Measurements from ENCODE around the gene MARCHF6.
"Not testable (repeated sequence)": the region's sequence is repeated elsewhere in the genome, so short reads cannot be mapped to it uniquely, and the experiment has no call there.

MARCHF6 gene

DNA sequence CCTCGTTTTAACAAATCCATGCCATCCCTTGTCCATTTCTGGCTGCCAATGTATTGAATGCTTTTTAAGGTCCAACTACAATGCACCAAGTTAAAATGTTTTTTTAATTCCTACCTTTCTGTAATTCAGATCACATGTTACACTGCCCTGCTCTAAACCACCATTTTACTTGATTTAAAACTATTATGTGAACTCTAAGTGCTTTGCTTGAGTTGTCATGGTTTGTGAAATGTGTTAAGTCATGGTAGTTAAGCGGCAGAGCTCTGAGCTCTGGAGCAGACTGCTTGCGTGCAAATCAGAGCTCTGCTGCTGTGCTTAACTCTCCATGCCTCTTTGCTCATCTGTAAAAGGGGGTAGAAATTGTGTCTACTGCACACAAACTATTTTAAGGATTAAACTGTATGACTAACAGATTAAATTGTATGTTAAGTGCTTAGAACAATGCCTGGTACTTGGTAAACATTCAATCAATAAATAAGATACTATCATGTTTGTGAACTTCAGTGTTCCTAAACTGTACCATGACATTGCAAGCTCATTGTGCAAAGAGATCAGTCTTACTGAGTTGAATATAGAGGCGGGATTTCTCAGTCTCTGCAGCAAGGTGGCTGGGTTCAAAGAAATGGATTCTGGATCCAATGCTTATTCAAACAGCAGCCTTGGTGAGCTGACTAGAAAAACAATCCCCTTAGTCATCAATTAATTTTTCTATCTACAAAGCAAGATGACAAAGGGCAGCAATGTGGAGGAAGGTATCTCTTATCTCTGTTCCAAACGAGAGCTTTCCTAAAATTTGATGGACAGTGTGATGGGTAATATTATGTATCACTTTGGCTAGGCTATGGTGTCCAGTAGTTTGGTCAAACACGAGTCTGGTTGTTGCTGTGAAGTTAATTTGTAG lies 29.7 kb upstream of the MARCHF6 start:
- no peak for DNase-seq (ENCODE audit: low read depth in 3 of 3, low spot score in 1 of 3)

DNA sequence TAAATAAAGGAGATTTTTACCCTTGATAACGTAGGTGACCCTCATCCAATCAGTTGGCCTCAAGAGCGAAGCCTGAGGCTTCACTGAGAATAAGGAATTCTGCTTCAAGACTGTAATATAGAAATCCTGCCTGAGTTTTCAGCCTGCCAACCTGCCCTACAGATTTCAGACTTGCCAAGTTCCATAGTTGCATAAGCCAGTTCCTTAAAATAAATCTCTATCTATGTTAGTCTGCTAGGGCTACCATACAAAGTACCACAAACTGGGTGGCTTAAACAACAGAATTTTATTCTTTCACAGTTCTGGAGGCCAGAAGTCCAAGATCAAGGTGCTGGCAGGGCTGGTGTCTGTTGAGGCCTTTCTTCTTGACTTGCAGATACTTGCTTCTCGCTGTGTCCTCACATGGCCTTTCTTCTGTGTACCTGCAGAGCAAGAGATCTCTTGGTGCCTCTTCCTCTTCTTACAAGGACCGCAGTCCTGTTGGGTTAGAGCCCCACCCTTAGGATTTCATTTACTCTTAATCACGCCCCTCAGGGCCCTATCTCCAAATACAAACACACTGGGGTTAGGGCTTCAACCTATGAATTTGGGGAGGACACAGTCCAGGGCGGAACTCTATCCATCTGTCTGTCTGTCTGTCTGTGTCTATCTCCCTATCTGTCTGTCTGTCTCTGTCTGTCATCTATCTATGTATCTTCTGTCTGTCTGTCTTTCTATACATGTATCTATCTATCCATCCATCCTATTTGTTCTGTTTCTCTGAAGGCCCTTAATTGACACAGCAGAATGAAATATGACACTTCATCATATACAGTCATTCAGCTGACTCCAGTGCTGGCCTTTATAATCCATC lies 28.8 kb upstream of the MARCHF6 start:
- no peak for DNase-seq (ENCODE audit: low read depth in 3 of 3, low spot score in 1 of 3)

DNA sequence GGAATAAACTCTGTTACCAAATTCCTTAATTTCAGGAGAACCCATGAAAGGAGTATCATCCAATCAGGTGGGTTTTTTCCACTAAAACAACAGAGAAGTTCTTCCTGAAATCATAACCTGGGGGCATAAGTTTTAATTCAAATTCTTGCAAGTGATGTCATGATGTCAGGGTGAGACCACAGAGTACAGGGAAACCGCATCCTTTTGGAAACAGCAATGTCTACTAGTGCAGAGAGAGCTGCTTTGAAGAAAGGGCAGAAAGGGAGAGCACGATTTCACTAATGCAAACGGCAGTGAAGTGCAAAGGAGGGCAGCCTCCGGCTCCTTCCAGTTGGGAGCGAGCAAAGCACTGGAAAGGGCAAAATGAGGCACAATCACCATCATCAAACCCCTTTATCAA lies 25.2 kb upstream of the MARCHF6 start:
- no peak for DNase-seq (ENCODE audit: low read depth in 3 of 3, low spot score in 1 of 3)

GRCh38 chr5:10329446-10329819 lies 24.1 kb upstream of the MARCHF6 start:
- DNase-seq (ENCODE audit: low read depth in 3 of 3, low spot score in 1 of 3): no peak

GRCh38 chr5:10329820-10330481 lies 23.5 kb upstream of the MARCHF6 start:
- no peak for DNase-seq (ENCODE audit: low read depth in 3 of 3, low spot score in 1 of 3)

DNA sequence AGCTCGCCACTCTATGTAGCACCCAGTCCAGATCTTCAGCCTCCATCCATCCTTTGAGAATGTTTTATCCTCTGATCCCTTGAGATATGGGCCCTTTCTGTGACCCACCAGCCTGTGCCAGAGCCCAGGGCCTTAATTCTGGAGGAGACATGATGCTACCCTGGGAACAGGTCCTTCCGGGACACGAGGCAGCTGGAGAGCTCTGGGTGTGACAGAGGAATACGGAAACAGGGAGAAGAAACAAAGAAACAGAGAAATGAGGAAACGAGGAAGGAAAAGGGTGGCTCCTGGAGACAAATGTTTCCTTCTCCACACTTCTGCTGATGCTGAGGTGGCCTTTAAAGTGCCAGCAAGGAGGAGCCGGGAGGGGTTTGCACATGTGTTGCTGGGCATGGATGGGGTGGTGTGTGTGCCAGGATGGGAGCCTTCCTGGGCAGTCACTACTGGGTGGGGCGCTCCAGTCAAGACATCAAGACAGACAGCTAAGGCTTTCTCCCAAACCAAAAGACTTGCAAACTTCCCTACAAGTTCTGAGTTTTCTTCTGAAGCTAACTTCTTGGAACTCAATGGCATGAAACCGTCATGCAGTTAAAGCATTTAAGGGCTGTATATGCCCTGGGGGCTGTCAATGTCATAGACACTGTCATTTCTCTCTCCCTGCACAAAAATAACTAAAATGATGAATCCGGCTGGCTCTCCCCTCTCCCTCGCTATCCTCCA lies 22.8 kb upstream of the MARCHF6 start:
- DNase-seq (ENCODE audit: low read depth in 3 of 3, low spot score in 1 of 3): no peak

- no peak for DNase-seq (ENCODE audit: low read depth in 3 of 3, low spot score in 1 of 3)
Measured at GRCh38 chr5:10331341-10331796, 22.1 kb upstream of the MARCHF6 start.

- DNase-seq (ENCODE audit: low read depth in 3 of 3, low spot score in 1 of 3): no peak
Measured at GRCh38 chr5:10332301-10332700, 21.2 kb upstream of the MARCHF6 start.

DNA sequence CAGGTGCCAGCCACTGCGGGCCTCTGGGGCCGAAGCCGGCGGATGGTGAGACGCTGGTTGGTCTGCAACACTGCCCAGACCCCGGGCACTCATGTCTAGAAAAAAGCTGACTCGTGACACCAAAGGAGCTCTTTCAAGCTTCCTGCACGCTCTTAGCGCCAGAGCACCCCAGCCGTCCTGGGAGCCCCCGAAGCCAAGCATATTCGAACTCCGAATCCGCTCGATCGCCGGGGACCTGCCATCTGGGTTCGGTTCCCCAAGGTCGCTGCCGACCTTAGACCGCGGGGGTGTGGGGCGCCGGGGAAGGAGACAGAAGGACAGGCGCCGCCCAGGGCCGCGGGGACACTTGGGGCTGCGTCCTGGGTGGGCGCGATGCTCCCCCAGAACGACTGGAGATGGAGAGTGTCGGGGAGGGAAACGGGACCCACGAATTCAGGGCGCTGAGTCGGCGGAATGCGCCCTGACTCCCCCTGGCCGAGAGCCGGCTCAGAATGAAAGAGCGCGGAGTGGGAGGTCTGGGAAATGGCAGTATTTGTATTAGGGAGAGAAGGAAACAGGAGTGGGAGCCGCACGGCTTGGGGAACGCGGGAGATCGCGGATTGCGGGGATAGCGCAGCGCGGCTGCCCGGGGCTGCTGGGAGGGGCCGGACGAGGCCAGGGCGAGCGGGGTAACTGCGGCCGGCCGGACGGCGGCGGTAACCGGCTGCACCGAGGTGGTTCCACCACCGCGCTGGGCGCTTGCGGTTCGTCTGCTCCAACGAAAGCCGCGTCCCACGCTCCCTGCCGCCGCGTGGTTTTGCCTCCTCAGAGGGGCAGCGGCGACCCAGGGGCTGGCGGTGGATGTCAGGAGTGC lies 20.1 kb upstream of the MARCHF6 start:
- DNase-seq (ENCODE audit: low read depth in 3 of 3, low spot score in 1 of 3): no peak

DNA sequence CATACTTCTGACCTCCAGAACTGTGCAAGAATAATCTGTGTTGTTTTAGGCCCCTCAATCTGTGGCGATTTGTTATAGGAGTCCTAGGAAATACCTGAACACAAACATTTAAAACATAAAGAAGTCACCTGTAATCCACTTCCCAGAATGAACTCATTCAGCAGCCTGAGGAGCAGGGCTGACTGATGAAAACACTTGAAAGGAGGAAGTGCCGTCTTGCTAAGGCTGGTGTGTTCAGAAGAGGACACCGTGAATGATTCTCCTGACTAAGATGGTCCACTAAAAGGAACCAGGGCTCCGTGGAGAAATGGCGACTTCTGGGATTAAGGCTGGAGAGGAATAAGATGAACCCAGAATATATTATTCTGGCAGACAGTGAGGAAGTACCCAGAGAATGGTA lies 18.7 kb upstream of the MARCHF6 start:
- no peak for DNase-seq (ENCODE audit: low read depth in 3 of 3, low spot score in 1 of 3)

DNA sequence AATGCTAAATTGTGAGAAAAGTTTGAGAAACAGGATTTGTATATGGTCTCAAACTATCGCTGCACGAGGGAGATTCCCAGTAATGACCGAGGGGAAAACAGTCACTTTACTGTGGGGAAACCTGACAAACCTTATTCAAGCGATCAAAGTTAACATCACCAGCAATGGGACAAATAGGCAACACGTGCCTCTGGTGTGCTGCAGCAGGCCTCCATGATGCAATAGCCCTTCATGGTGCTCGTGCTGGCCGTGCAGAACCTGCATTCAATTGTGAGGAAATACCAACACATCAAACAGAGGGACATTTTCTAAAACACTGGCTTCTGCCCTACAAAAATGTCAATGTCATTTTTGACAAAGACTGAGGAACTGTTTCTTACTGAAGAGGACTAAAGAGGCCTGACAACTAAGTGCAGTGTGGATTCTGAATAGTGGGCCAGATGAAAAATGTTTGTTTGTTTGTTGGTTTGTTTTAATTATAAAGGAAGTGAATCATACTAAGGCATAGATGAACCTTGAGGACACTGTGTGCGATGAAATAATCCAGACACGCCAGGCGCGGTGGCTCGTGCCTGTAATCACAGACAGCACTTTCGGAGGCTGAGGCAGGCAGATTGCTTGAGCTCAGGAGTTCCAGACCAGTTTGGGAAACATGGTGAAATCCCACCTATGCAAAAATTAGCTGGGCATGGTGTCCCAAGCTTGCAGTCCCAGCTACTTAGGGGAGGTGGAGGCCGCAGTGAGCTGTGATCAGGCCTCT lies 17.6 kb upstream of the MARCHF6 start:
- no peak for DNase-seq (ENCODE audit: low read depth in 3 of 3, low spot score in 1 of 3)

DNA sequence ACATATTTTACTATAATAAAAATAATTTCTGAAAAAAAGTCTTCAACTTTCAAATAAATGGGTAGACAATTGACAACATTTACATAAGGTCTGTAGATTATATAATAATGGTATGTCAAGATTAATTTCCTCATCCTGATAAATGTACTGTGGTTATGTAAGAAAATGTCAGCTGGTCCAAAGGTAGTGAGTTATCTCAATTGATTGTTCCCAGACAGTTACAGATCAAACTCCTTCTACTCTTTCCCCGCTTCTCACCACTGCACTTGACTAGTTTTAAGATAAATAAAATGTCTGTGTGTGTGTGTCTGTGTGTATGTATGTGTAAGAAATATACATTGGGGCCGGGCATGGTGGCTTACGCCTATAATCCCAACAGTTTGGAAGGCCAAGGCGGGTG lies 16.4 kb upstream of the MARCHF6 start:
- no peak for DNase-seq (ENCODE audit: low read depth in 3 of 3, low spot score in 1 of 3)

GRCh38 chr5:10337986-10338385 lies 15.5 kb upstream of the MARCHF6 start:
- DNase-seq (ENCODE audit: low read depth in 3 of 3, low spot score in 1 of 3): no peak

GRCh38 chr5:10338686-10339057 lies 14.8 kb upstream of the MARCHF6 start:
- no peak for DNase-seq (ENCODE audit: low read depth in 3 of 3, low spot score in 1 of 3)

DNA sequence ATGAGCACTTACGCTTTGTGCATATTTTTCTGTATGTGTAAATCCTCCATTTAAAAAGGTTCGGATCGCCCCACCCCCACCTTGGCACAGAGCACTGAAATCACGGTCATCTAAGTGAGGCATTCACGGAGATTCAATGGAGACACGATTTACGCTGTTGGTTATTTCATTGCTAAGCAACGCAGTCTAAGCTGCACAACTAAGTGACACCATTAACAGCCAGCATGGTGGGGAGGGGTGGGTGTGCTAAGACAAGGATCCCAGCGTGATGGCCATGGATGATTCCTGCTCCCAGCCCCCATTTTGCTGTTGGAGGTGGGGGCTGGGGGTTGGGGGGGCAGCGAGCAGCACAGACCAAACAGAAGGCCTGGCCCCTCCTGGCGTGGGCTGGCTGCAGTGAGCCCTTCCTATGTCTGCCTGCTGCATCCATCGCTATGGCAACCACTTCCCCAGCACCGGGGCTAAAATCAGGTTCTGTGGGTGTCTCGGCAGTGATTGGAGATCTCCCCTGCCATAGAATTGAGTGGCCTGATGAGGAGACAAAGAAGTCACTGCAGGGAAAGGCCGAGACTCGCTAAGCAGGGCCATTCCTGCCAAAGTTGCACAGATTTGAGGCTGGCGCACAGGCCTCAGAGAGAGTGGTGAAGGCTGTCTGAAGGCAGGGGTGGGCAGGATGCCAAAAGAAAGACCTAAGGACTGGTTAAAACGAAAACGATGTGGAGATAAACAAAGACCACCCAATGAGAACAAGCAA lies 14.3 kb upstream of the MARCHF6 start:
- DNase-seq (ENCODE audit: low read depth in 3 of 3, low spot score in 1 of 3): no peak

DNA sequence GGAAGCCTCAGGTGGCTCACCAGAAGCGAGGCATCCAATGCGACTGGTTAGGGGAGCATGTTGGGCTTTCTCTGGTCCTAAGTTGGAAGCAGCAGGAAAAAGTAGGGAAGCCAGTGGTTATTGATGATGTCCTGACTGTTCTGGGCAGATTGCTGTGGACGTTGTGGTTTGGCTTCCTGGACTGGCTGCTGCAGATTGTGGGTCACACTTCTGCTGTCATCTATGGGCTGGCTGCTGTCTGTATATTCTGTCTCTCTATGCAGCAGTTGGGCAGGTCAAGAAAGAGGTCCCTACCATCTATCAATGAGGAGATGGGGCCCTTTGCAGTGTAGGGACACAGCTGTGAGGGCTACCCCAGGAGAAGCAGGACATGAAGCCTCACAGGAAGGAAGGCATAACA lies 13.5 kb upstream of the MARCHF6 start:
- DNase-seq (ENCODE audit: low read depth in 3 of 3, low spot score in 1 of 3): no peak

GRCh38 chr5:10343486-10343885 lies 10.0 kb upstream of the MARCHF6 start:
- no peak for DNase-seq (ENCODE audit: low read depth in 3 of 3, low spot score in 1 of 3)

DNA sequence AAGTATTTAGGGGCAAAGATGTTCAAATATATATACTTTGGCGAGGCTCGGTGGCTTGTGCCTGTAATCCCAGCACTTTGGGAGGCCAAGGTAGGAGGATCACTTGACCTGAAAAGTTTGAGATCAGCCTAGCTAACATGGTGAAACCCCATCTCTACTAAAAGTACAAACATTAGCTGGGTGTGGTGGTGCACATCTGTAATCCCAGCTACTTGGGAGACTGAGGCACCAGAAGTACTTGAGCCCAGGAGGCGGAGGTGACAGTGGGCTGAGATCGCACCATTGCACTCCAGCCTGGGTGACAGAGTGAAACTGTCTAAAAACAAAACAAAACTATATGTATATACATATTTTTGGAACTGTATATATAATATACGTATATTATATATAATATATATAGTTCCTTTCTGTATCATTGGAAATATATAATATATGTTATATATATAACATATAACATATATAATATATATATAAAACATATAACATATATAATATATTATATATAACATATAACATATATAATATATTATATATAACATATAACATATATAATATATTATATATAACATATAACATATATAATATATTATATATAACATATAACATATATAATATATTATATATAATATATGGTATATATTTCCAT lies 8.9 kb upstream of the MARCHF6 start:
- not testable (repeated sequence) for DNase-seq (ENCODE audit: low read depth in 3 of 3, low spot score in 1 of 3)
